ENCODE measurements around the gene REEP1. TPM values are rescaled to one million over a fixed set of nuclear protein-coding genes. Genes with fewer than 3 reads are reported as not detected.

The REEP1 gene
- total and polyA plus RNA-seq, 2 of the 4 experiments (the other 2 are of a cell fraction) = under 0.01 to 0.03 TPM

GRCh38 chr2:86364894-86365293 is 27.5 kb upstream of the REEP1 start:
- no peak overlapping the region for H2BK20ac ChIP-seq (ENCODE audit: low read depth, low read length)
- H3K79me1 ChIP-seq (ENCODE audit: low read depth in 1 of 2, low read length in 2 of 2) = no peaks in the 10 kb centered on the region
- H2AK9ac ChIP-seq (replicated peaks; ENCODE audit: low read depth, low read length, poor library complexity) = no peak overlapping the region
- H2BK15ac ChIP-seq (ENCODE audit: low read depth, low read length) = no peak overlapping the region
- H3K4me2 ChIP-seq (ENCODE audit: low read depth, low read length) = no peak overlapping the region
- no peak overlapping the region for H3K4ac ChIP-seq (ENCODE audit: low read depth, low read length)
- H3K27me3 ChIP-seq (ENCODE audit: control insufficient read depth, insufficient read depth, low read length) = peaks cover 8% of the 10 kb centered on the region
- no peak overlapping the region for H4K5ac ChIP-seq (ENCODE audit: low read depth, low read length)
- in situ Hi-C loops (cut with MboI; ENCODE audit: low sequenced_read_pairs) (no loop called here), intact Hi-C loops (cut with micrococcal nuclease) (no loop called here), dilution Hi-C loops (cut with HindIII; ENCODE audit: low sequenced_read_pairs, unreplicated experiment) (no loop called here)
- TF ChIP-seq, protein P1, sequence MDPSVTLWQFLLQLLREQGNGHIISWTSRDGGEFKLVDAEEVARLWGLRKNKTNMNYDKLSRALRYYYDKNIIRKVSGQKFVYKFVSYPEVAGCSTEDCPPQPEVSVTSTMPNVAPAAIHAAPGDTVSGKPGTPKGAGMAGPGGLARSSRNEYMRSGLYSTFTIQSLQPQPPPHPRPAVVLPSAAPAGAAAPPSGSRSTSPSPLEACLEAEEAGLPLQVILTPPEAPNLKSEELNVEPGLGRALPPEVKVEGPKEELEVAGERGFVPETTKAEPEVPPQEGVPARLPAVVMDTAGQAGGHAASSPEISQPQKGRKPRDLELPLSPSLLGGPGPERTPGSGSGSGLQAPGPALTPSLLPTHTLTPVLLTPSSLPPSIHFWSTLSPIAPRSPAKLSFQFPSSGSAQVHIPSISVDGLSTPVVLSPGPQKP (IDR thresholded peaks at IDR 0.05; ENCODE audit: borderline replicate concordance, low read depth, low read length) = no peak
- no peak for TF ChIP-seq POLR2A (IDR thresholded peaks at IDR 0.05; ENCODE audit: low read depth, low read length)
- TF ChIP-seq RFX5 (IDR thresholded peaks at IDR 0.05; ENCODE audit: low read depth, low read length) = no peak
- TF ChIP-seq MXI1 (IDR thresholded peaks at IDR 0.05; ENCODE audit: borderline replicate concordance, low read depth, low read length) = no peak
- TF ChIP-seq MAZ (IDR thresholded peaks at IDR 0.05; ENCODE audit: borderline replicate concordance, low read depth, low read length) = no peak
- no peak for TF ChIP-seq CEBPB (IDR thresholded peaks at IDR 0.05; ENCODE audit: low read depth, low read length)
- no peak for TF ChIP-seq RCOR1 (IDR thresholded peaks at IDR 0.05; ENCODE audit: insufficient replicate concordance, low read length)
- TF ChIP-seq BHLHE40 (IDR thresholded peaks at IDR 0.05; ENCODE audit: low read depth, low read length) = no peak
- TF ChIP-seq MAFK (IDR thresholded peaks at IDR 0.05; ENCODE audit: low read depth, low read length) = no peak
- DNase-seq = no peak
- no peak overlapping the region for H3K9ac ChIP-seq (ENCODE audit: low read depth, low read length)
- H3K9me3 ChIP-seq (ENCODE audit: control insufficient read depth, insufficient read depth, low read length) = no peaks in the 10 kb centered on the region
- no peak for ATAC-seq (ENCODE audit: low read depth)
- H3K27ac ChIP-seq (ENCODE audit: insufficient read depth, low read length) = no peak overlapping the region
- H3K4me3 ChIP-seq (ENCODE audit: insufficient read depth, low read depth, low read length) = no peak overlapping the region
- ChIA-PET CTCF (interaction anchor here (0.7 kb wide), 1 partner anchor 657 kb away, joined by 3 read pairs; no protein-coding TSS in a partner anchor), POLR2A (ENCODE audit: unreplicated experiment) (no interaction called here)
- no peak overlapping the region for H3K18ac ChIP-seq (ENCODE audit: low read depth, low read length)
- BruUV-seq (replicated peaks) = no TSS peak
- WGBS, 2 experiments (ENCODE audit: extremely low coverage in 2 of 2, insufficient read length in 1 of 2) = no CpG with 5 or more reads among the region's 2 CpGs
- H2BK5ac ChIP-seq (ENCODE audit: low read depth, low read length, poor library complexity, severe bottlenecking) = no peak overlapping the region
- no peak overlapping the region for H4K91ac ChIP-seq (ENCODE audit: insufficient read depth, low read depth, low read length)
- no peak overlapping the region for H3K23ac ChIP-seq (ENCODE audit: low read depth, low read length)
- no peak overlapping the region for H2AFZ ChIP-seq (replicated peaks; ENCODE audit: low read length, poor library complexity)
- H3K4me1 ChIP-seq (ENCODE audit: control insufficient read depth, insufficient read depth, low read length) = 0 out of 2 replicates have a peak, but pooled peaks cover 3% of the 10 kb centered on the region
- no peak overlapping the region for H2AK5ac ChIP-seq (ENCODE audit: low read depth, low read length)
- H4K20me1 ChIP-seq (ENCODE audit: insufficient read depth, low read length) = no peaks in the 10 kb centered on the region
- no peak overlapping the region for H4K8ac ChIP-seq (ENCODE audit: low read depth in 2 of 2, low read length in 2 of 2)
- no peak overlapping the region for H3K56ac ChIP-seq (ENCODE audit: extremely low read depth, insufficient read depth, low read length)
- no peak overlapping the region for H2BK120ac ChIP-seq (ENCODE audit: low read depth, low read length)
- no peaks in the 10 kb centered on the region for H3K9me1 ChIP-seq (ENCODE audit: insufficient read depth, low read length)
- no peak overlapping the region for H3K14ac ChIP-seq (replicated peaks; ENCODE audit: low read depth, low read length)
- H3K36me3 ChIP-seq (ENCODE audit: control insufficient read depth, insufficient read depth, low read length) = no peaks in the 10 kb centered on the region

Data from IMR-90 (cell line).